Fibroblast of the aortic adventitia (primary cell): ENCODE data around the gene WDR13. TPM values are rescaled to one million over a fixed set of nuclear protein-coding genes. Genes with fewer than 3 reads are reported as not detected.

Experiments
- DNase-seq: peaks from one replicate; pipeline ENCODE4 v3.0.0-alpha.2; 2010; ENCODE audit warnings: low read depth
- H3K4me3 ChIP-seq: 2 replicates; pipeline ENCODE4 v1.5.1; 2011; ENCODE audit warnings: low read depth, mild to moderate bottlenecking, control low read depth, low read length, moderate library complexity
- total RNA-seq: library from RNA; depleted of rRNA; stranded (reverse); fragments of >200 nt; gene quantifications from 2 replicates; pipeline ENCODE4 v1.2.3, GENCODE V29; 2012; ENCODE audit warnings: low replicate concordance
- TF ChIP-seq, protein P1 (sequence below): IDR thresholded peaks from 2 replicates; pipeline ENCODE4 v1.5.1; 2011; ENCODE audit warnings: mild to moderate bottlenecking, low read length, control low read depth, inconsistent platforms; ENCODE audit not compliant: insufficient read depth

Gene WDR13
- total RNA-seq, 1 donor = 72.7 TPM

DNA sequence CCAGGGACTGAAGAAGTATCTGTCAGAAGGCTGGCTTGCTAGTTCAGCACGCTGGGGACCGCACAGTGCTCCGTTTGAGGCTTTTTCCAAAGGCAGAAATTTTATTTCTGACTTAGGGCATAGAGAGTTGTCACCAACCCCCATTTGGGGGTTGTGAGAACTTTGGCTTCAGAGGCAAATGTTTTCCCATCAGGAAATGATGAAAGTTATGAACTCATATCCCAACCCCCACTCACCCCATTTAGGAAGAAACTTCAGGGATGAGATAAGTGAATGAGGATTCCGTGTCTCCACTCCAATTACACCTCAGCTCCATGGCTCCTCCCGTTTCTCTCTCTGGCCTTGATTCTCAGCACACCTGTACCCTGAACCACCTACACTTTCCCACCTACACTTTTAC lies 4.3 kb upstream of the WDR13 start:
- no peak overlapping the region for H3K4me3 ChIP-seq
- TF ChIP-seq, protein P1, sequence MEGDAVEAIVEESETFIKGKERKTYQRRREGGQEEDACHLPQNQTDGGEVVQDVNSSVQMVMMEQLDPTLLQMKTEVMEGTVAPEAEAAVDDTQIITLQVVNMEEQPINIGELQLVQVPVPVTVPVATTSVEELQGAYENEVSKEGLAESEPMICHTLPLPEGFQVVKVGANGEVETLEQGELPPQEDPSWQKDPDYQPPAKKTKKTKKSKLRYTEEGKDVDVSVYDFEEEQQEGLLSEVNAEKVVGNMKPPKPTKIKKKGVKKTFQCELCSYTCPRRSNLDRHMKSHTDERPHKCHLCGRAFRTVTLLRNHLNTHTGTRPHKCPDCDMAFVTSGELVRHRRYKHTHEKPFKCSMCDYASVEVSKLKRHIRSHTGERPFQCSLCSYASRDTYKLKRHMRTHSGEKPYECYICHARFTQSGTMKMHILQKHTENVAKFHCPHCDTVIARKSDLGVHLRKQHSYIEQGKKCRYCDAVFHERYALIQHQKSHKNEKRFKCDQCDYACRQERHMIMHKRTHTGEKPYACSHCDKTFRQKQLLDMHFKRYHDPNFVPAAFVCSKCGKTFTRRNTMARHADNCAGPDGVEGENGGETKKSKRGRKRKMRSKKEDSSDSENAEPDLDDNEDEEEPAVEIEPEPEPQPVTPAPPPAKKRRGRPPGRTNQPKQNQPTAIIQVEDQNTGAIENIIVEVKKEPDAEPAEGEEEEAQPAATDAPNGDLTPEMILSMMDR = no peak
- no peak for DNase-seq

- TF ChIP-seq, protein P1 = no peak
- H3K4me3 ChIP-seq = no peak overlapping the region
- DNase-seq = no peak
Observed at GRCh38 chrX:48595929-48596328, 1.4 kb upstream of the WDR13 start.

DNA sequence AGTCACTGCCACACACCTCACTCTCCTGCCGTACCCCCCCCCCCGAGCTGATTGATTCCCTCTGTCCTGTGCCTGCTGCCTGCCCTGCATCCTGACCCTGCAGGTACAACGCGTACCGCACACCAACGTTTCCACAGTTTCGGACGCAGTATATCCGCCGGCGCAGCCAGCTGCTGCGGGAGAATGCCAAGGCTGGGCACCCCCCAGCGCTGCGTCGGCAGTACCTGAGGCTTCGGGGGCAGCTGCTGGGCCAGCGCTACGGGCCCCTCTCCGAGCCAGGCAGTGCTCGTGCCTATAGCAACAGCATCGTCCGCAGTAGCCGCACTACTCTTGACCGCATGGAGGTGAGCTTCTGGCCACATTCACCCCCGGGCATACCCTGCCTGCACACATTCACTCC lies 1.3 kb downstream of the WDR13 start:
- no peak for DNase-seq
- peak overlapping the region; percentile 67 for H3K4me3 ChIP-seq
- TF ChIP-seq, protein P1 = no peak

DNA sequence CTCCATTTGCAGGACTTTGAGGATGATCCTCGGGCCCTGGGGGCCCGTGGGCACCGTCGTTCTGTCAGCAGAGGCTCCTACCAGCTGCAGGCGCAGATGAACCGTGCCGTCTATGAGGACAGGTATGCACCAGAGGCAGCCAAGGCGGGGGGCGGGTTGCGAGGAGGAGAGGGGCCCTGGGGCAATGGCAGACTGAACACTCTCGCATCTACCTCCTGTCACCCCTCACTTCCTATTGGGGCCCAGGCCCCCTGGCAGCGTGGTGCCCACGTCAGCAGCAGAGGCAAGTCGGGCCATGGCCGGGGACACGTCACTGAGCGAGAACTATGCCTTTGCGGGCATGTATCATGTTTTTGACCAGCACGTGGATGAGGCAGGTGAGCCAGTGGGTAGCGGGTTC lies 2.0 kb downstream of the WDR13 start:
- H3K4me3 ChIP-seq = no peak overlapping the region
- TF ChIP-seq, protein P1 = no peak
- no peak for DNase-seq

- H3K4me3 ChIP-seq = no peak overlapping the region
- TF ChIP-seq, protein P1 = no peak
- DNase-seq = no peak
Observed at GRCh38 chrX:48600226-48600625, 2.9 kb downstream of the WDR13 start.

DNA sequence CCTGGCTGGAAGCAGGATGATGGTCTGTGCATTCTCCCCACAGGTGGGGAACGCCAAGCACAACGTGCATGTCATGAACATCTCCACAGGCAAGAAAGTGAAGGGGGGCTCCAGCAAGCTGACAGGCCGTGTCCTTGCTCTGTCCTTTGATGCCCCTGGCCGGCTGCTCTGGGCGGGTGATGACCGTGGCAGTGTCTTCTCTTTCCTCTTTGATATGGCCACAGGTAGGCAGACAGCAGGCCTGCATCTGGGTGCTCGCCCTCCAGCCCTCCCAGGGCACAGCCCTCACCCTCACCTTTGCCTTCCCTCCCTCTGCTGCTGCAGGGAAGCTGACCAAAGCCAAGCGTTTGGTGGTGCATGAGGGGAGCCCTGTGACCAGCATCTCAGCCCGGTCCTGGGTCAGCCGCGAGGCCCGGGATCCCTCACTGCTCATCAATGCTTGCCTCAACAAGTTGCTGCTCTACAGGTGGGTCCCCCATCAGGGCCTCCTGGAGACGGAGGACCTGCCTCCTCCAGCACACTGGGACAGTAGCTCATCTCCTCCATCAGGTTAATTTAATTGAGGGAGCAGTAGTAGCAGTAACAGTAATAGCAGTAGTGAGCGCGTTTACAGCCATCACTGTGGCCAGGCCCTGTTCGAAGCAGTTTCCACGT lies 4.6 kb downstream of the WDR13 start:
- no peak overlapping the region for H3K4me3 ChIP-seq
- TF ChIP-seq, protein P1 = no peak
- no peak for DNase-seq

DNA sequence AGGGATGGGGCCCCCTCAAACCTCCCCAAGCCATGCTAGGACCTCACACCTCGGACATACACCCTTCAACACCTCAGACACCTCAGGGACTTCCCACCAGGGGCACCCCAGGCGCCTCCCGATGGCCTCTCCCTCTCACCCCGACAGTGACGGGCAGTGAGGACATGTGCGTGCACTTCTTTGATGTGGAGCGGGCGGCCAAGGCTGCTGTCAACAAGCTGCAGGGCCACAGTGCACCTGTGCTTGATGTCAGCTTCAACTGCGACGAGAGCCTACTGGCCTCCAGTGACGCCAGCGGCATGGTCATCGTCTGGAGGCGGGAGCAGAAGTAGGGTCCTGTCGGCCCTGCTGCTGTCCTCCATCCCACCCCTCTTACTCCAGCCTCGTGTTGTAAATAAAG lies 7.4 kb downstream of the WDR13 start:
- DNase-seq = no peak
- no peak overlapping the region for H3K4me3 ChIP-seq
- TF ChIP-seq, protein P1 = no peak
